ENCODE measurements around the gene GMPR2. TPM values are rescaled to one million over a fixed set of nuclear protein-coding genes. Genes with fewer than 3 reads are reported as not detected.

GMPR2 gene
- total and polyA plus RNA-seq, 2 of the 13 experiments (the other 11 are each of a cell fraction or from before 2014, with no cell fraction given): 210 to 273 TPM

GRCh38 chr14:24231263-24232120, 1.2 kb upstream of the GMPR2 start (continued):
- TF ChIP-seq KIAA2018 (CRISPR knock-in tag; IDR thresholded peaks at IDR 0.05; ENCODE audit: borderline replicate concordance) (peak; percentile 92; the same call in 1 of the 2 replicates), KAT2B (IDR thresholded peaks at IDR 0.05; ENCODE audit: borderline replicate concordance, low read depth, low read length) (no peak), HNF4G (IDR thresholded peaks at IDR 0.05; ENCODE audit: borderline replicate concordance, low read depth, low read length) (no peak), HNF4G (CRISPR knock-in tag; IDR thresholded peaks at IDR 0.05; ENCODE audit: borderline replicate concordance, low read depth) (peak; percentile 68; the same call in 1 of the 2 replicates), GFI1 (CRISPR knock-in tag; IDR thresholded peaks at IDR 0.05; ENCODE audit: borderline replicate concordance) (peak; percentile 79), ZNF550 (CRISPR knock-in tag; IDR thresholded peaks at IDR 0.05; ENCODE audit: borderline replicate concordance) (0 out of 2 replicates have a peak, but pooled peaks have one; percentile 63), NR2F6 (IDR thresholded peaks at IDR 0.05) (no peak), NR2F6 (CRISPR knock-in tag; IDR thresholded peaks at IDR 0.05) (no peak), PHF8 (CRISPR knock-in tag; IDR thresholded peaks at IDR 0.05) (no peak), SIN3B (IDR thresholded peaks at IDR 0.05; ENCODE audit: low read length) (0 out of 2 replicates have a peak, but pooled peaks have one; percentile 15), ARID2 (CRISPR knock-in tag; IDR thresholded peaks at IDR 0.05; ENCODE audit: borderline replicate concordance) (peak; percentile 93), NFE2L2 (IDR thresholded peaks at IDR 0.05; ENCODE audit: low read length) (no peak), THAP8 (CRISPR knock-in tag; IDR thresholded peaks at IDR 0.05; ENCODE audit: borderline replicate concordance) (no peak), PHF21A (CRISPR knock-in tag; IDR thresholded peaks at IDR 0.05) (no peak), ZNF616 (CRISPR knock-in tag; IDR thresholded peaks at IDR 0.05; ENCODE audit: low read depth) (peak; percentile 49; the same call in 1 of the 2 replicates), ZNF761 (CRISPR knock-in tag; conservative IDR thresholded peaks at IDR 0.05) (no peak), ZNF274 (CRISPR knock-in tag; IDR thresholded peaks at IDR 0.05) (peak; percentile 76; the same call in 1 of the 2 replicates), ZNF263 (CRISPR knock-in tag; IDR thresholded peaks at IDR 0.05) (peak; percentile 47; the same call in 1 of the 2 replicates), ZNF570 (CRISPR knock-in tag; IDR thresholded peaks at IDR 0.05; ENCODE audit: borderline replicate concordance) (peak; percentile 32; the same call in 1 of the 2 replicates)
- TF ChIP-seq, protein P1, sequence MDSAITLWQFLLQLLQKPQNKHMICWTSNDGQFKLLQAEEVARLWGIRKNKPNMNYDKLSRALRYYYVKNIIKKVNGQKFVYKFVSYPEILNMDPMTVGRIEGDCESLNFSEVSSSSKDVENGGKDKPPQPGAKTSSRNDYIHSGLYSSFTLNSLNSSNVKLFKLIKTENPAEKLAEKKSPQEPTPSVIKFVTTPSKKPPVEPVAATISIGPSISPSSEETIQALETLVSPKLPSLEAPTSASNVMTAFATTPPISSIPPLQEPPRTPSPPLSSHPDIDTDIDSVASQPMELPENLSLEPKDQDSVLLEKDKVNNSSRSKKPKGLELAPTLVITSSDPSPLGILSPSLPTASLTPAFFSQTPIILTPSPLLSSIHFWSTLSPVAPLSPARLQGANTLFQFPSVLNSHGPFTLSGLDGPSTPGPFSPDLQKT (CRISPR knock-in tag; IDR thresholded peaks at IDR 0.05; ENCODE audit: borderline replicate concordance): no peak
